Fibroblast of lung (primary cell): ENCODE data around the gene TRMT61A. TPM values are rescaled to one million over a fixed set of nuclear protein-coding genes. Genes with fewer than 3 reads are reported as not detected.

ENCODE experiments used
- DNase-seq, 2 donors: peaks; one replicate each; pipeline versions ENCODE4 v3.0.0 to v3.0.0-alpha.2; 2010; ENCODE audit warnings: low read depth in 2 of 2
- H2AFZ ChIP-seq: 2 replicates; pipeline ENCODE4 v1.5.1; 2012; ENCODE audit warnings: low read length, control low read depth, inconsistent platforms
- H3K27ac ChIP-seq: 2 replicates; pipeline ENCODE4 v1.5.1; 2011; ENCODE audit warnings: low read length, control low read depth; ENCODE audit not compliant: insufficient read depth
- H3K27me3 ChIP-seq: 2 replicates; pipeline ENCODE4 v1.5.1; 2011; ENCODE audit warnings: mild to moderate bottlenecking, low read length; ENCODE audit not compliant: control insufficient read depth, insufficient read depth
- H3K36me3 ChIP-seq: 2 replicates; pipeline ENCODE4 v1.5.1; 2011; ENCODE audit warnings: low read length; ENCODE audit not compliant: control insufficient read depth, insufficient read depth
- H3K4me1 ChIP-seq: 2 replicates; pipeline ENCODE4 v1.5.1; 2011; ENCODE audit warnings: low read length; ENCODE audit not compliant: control insufficient read depth, insufficient read depth; ENCODE audit errors: extremely low read depth
- H3K4me2 ChIP-seq: 2 replicates; pipeline ENCODE4 v1.5.1; 2011; ENCODE audit warnings: low read length, control low read depth; ENCODE audit not compliant: insufficient read depth; ENCODE audit errors: extremely low read depth
- H3K4me3 ChIP-seq, 4 experiments: fragments of 200-600 bp in 1 of 4; sonication (generic) in 1 of 4; replicated peaks in 1 of 4; 2 replicates each; pipeline ENCODE4 v1.5.1; 2011 to 2016; ENCODE audit warnings: low read length in 4 of 4, low read depth in 3 of 4, mild to moderate bottlenecking in 3 of 4, control low read depth in 2 of 4, inconsistent platforms in 1 of 4, mixed read lengths in 1 of 4; ENCODE audit not compliant: insufficient read depth in 1 of 4; ENCODE audit errors: control extremely low read depth in 1 of 4
- H3K79me2 ChIP-seq: 2 replicates; pipeline ENCODE4 v1.5.1; 2012; ENCODE audit warnings: mild to moderate bottlenecking, low read length, inconsistent platforms; ENCODE audit not compliant: control insufficient read depth, insufficient read depth
- H3K9ac ChIP-seq: 2 replicates; pipeline ENCODE4 v1.5.1; 2011; ENCODE audit warnings: mild to moderate bottlenecking, low read length, control low read depth; ENCODE audit not compliant: insufficient read depth
- H3K9me3 ChIP-seq: 2 replicates; pipeline ENCODE4 v1.5.1; 2012; ENCODE audit warnings: low read depth, low read length; ENCODE audit not compliant: control insufficient read depth, insufficient read depth
- H4K20me1 ChIP-seq: 2 replicates; pipeline ENCODE4 v1.5.1; 2011; ENCODE audit warnings: low read length; ENCODE audit not compliant: control insufficient read depth, insufficient read depth; ENCODE audit errors: extremely low read depth
- EZH2 ChIP-seq: IDR thresholded peaks from 2 replicates; pipeline ENCODE4 v1.5.1; 2012; ENCODE audit warnings: low read length, control low read depth, mild to moderate bottlenecking; ENCODE audit errors: missing control alignments
- polyA minus RNA-seq: library from RNA; depleted of rRNA, polyadenylated mRNA; stranded (reverse); fragments of >200 nt; gene quantifications from 2 replicates; pipeline ENCODE4 v1.2.3, GENCODE V29; 2011; ENCODE audit warnings: low replicate concordance
- polyA plus RNA-seq, 2 donors: library from polyadenylated mRNA; depleted of rRNA in 1 of 2; stranded (reverse) in 1 of 2; unstranded in 1 of 2; fragments of >200 nt; gene quantifications; 2 replicates each; pipeline ENCODE4 v1.2.1, GENCODE V29; 2011 to 2012; ENCODE audit warnings: missing spikeins in 1 of 2
- total RNA-seq: library from RNA; depleted of rRNA; stranded (reverse); fragments of >200 nt; gene quantifications from 2 replicates; pipeline ENCODE4 v1.2.1, GENCODE V29; 2014
- TF ChIP-seq, protein P1 (sequence below), 2 donors: IDR thresholded peaks in 1 of 2; conservative IDR thresholded peaks in 1 of 2; 1 replicate in 1 of 2; 2 replicates in 1 of 2; pipeline ENCODE4 v1.5.1; 2011 to 2012; ENCODE audit warnings: low read length in 2 of 2, control low read depth in 1 of 2, inconsistent platforms in 1 of 2, low read depth in 1 of 2, mild to moderate bottlenecking in 1 of 2

TRMT61A gene
- total RNA-seq (10.6 and 11.0 TPM in 2 replicates), polyA plus RNA-seq (4.2 and 5.0 TPM in 2 replicates), polyA minus RNA-seq (3.9 and 5.7 TPM in 2 replicates)
- polyA plus RNA-seq (2012): 8.9 and 11.7 TPM in 2 replicates

DNA sequence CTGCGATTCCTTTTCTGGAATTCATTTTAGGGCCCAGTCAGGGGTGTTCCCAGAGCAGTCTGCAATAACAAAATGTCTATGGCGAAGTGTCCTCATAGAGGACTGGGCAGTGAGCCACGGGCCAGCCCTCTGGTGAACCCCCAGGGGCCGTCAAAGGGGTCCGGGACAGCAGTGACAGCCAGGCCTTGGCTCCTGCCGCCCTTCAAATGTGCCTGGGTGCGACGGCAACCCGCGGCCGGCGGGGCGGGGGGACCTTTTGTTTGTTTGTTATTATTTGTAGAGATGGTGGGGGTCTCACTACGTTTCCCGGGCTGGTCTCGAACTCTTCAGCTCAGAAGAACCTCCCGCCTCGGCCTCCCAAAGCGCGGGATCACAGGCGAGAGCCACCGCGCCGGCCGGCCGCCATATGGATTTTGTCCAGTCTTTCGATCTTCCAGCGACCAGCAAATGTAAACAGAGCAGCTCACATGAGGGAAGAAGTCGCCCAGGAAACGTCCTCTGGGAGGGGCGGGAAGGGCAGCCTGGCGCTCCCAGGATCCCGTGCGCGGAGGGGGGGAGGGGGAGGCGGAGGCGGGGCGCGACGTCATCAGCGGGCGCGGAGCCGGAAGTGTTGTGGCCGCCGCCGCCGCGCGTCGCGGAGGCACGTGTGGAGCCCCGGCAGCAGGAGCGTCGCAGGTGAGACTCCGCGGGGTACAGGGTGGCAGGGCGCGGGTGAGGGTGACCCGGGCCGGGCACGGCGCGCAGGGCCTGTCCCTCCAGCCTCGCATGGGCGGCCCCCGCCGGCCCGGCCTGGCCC lies at the start of gene TRMT61A:
Gene TRMT61A, plus strand, starts transcription at position 610 of the 796 bp plus-strand sequence. CDS start 783 bp downstream, outside the sequence.
- peak; percentile 87 to 97 for DNase-seq
- Histone ChIP-seq H3K4me2 (peak within 1 kb of the TSS; percentile 98), H3K9ac (peak within 1 kb of the TSS; percentile 71), H3K4me1 (peaks cover 15% of the 10 kb centered on the region), H3K36me3 (no peaks in the 10 kb centered on the region), H4K20me1 (no peaks in the 10 kb centered on the region), H3K27ac (peak within 1 kb of the TSS; percentile 87), H3K79me2 (peaks cover 27% of the 10 kb centered on the region), H3K9me3 (no peaks in the 10 kb centered on the region), H3K4me3 (peak within 1 kb of the TSS; percentile 53 to 92 (median 82)), H3K27me3 (no peaks in the 10 kb centered on the region), H2AFZ (peak within 1 kb of the TSS; percentile 29)
- TF ChIP-seq EZH2: no peak
- TF ChIP-seq, protein P1, sequence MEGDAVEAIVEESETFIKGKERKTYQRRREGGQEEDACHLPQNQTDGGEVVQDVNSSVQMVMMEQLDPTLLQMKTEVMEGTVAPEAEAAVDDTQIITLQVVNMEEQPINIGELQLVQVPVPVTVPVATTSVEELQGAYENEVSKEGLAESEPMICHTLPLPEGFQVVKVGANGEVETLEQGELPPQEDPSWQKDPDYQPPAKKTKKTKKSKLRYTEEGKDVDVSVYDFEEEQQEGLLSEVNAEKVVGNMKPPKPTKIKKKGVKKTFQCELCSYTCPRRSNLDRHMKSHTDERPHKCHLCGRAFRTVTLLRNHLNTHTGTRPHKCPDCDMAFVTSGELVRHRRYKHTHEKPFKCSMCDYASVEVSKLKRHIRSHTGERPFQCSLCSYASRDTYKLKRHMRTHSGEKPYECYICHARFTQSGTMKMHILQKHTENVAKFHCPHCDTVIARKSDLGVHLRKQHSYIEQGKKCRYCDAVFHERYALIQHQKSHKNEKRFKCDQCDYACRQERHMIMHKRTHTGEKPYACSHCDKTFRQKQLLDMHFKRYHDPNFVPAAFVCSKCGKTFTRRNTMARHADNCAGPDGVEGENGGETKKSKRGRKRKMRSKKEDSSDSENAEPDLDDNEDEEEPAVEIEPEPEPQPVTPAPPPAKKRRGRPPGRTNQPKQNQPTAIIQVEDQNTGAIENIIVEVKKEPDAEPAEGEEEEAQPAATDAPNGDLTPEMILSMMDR (conservative IDR thresholded peaks at IDR 0.05 in 1 of 2, IDR thresholded peaks at IDR 0.05 in 1 of 2; ENCODE audit: low read depth in 1 of 2, low read length in 2 of 2): no peak

DNA sequence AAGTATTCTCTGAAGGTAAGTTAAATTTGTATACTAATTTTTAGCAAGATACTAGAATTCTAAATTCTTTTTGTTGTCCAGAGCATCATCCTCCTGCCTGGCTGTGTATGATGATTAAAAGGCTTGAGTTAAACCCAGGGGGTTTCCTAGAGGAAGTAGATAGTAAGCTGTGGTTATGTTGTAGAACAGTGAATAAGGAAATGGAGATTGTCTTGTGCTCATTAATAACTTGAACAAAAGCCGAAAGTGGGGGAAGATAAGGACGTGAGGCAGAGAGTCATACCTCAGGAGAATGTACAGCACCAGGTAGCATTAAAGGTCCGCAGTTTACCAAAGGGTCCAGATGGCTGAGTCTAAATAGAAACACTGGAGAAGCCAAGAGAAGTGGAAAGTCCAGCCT lies 48.4 kb upstream of the TRMT61A start:
- Histone ChIP-seq H3K4me3 (no peak overlapping the region), H3K4me2 (no peak overlapping the region), H3K36me3 (peaks cover 8% of the 10 kb centered on the region), H2AFZ (no peak overlapping the region), H3K9ac (no peak overlapping the region), H4K20me1 (no peaks in the 10 kb centered on the region), H3K27me3 (no peaks in the 10 kb centered on the region), H3K9me3 (no peaks in the 10 kb centered on the region), H3K4me1 (peaks cover 3% of the 10 kb centered on the region), H3K27ac (no peak overlapping the region), H3K79me2 (no peaks in the 10 kb centered on the region)
- TF ChIP-seq, protein P1 (conservative IDR thresholded peaks at IDR 0.05 in 1 of 2, IDR thresholded peaks at IDR 0.05 in 1 of 2; ENCODE audit: low read depth in 1 of 2, low read length in 2 of 2): no peak
- no peak for TF ChIP-seq EZH2
- no peak for DNase-seq

DNA sequence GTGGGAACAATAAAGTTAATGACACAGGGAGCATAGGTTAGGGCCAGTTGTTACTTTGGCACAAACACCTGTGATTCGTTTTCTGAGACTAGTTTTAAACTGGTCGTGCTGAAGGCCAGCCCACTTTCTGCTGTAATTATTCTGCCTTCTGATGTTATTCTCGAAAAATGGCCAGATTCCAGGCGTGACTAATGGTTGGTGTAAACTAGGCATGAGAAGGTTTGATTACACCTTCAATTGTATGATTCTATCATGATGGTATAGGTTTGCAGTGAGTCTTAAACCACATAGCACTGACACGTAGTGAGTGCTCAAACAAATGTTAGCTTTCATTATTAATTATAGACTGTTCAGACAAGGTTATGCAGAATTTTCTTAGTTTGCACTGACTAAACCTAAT lies 45.4 kb upstream of the TRMT61A start:
- DNase-seq: peak; percentile 87 to 93
- H2AFZ ChIP-seq: no peak overlapping the region
- no peak for TF ChIP-seq EZH2
- TF ChIP-seq, protein P1 (conservative IDR thresholded peaks at IDR 0.05 in 1 of 2, IDR thresholded peaks at IDR 0.05 in 1 of 2; ENCODE audit: low read depth in 1 of 2, low read length in 2 of 2): no peak
- no peaks in the 10 kb centered on the region for H3K27me3 ChIP-seq
- no peak overlapping the region for H3K4me3 ChIP-seq
- no peaks in the 10 kb centered on the region for H3K79me2 ChIP-seq
- H4K20me1 ChIP-seq: no peaks in the 10 kb centered on the region
- peaks cover 5% of the 10 kb centered on the region for H3K4me1 ChIP-seq
- H3K36me3 ChIP-seq: peaks cover 7% of the 10 kb centered on the region
- no peaks in the 10 kb centered on the region for H3K9me3 ChIP-seq
- H3K27ac ChIP-seq: peak overlapping the region; percentile 31
- no peak overlapping the region for H3K9ac ChIP-seq
- peak overlapping the region; percentile 56 for H3K4me2 ChIP-seq
